Neural progenitor cell (in vitro differentiated cells): ENCODE results near the gene FSCN2. TPM values are rescaled to one million over a fixed set of nuclear protein-coding genes. Genes with fewer than 3 reads are reported as not detected.

Experiments
- DNase-seq: peaks from one replicate; pipeline ENCODE4 v3.0.0-alpha.2; 2016; ENCODE audit warnings: low spot score
- H2AFZ ChIP-seq: fragments of 200-600 bp; sonication (generic); replicated peaks from 2 replicates; pipeline ENCODE4 v1.6.1; 2016; ENCODE audit warnings: antibody characterized with exemption
- H3F3A ChIP-seq: fragments of 200-600 bp; sonication (generic); 2 replicates; pipeline ENCODE4 v1.6.1; 2016; ENCODE audit warnings: antibody characterized with exemption, low read depth
- H3K27ac ChIP-seq: fragments of 200-600 bp; sonication (generic); 2 replicates; pipeline ENCODE4 v1.5.1; 2016; ENCODE audit warnings: mild to moderate bottlenecking
- H3K27me3 ChIP-seq: fragments of 200-600 bp; sonication (generic); 2 replicates; pipeline ENCODE4 v1.6.1; 2016; ENCODE audit warnings: mild to moderate bottlenecking, moderate library complexity
- H3K36me3 ChIP-seq: fragments of 200-600 bp; sonication (generic); 2 replicates; pipeline ENCODE4 v1.5.1; 2016
- H3K4me1 ChIP-seq: fragments of 200-600 bp; sonication (generic); 2 replicates; pipeline ENCODE4 v1.6.1; 2016; ENCODE audit warnings: mixed run types
- H3K4me2 ChIP-seq: fragments of 200-600 bp; sonication (generic); 2 replicates; pipeline ENCODE4 v1.6.1; 2016
- H3K4me3 ChIP-seq: fragments of 200-600 bp; sonication (generic); 2 replicates; pipeline ENCODE4 v1.5.1; 2016
- H3K79me2 ChIP-seq: fragments of 200-600 bp; sonication (generic); 2 replicates; pipeline ENCODE4 v1.6.1; 2016; ENCODE audit warnings: low read depth
- H3K9ac ChIP-seq: fragments of 200-600 bp; sonication (generic); 2 replicates; pipeline ENCODE4 v1.6.1; 2016
- H3K9me3 ChIP-seq: fragments of 200-600 bp; sonication (generic); 2 replicates; pipeline ENCODE4 v1.5.1; 2016; ENCODE audit warnings: low read depth
- H4K20me1 ChIP-seq: fragments of 200-600 bp; sonication (generic); 2 replicates; pipeline ENCODE4 v1.6.1; 2016; ENCODE audit warnings: low read depth
- H3K27ac Mint-ChIP-seq: 3 replicates; pipeline ENCODE4 v1.8.0; 2021; ENCODE audit warnings: mixed read lengths
- H3K27me3 Mint-ChIP-seq: 2 replicates; pipeline ENCODE4 v1.8.0; 2022; ENCODE audit warnings: low read depth, mild to moderate bottlenecking, inconsistent platforms, moderate library complexity, mixed read lengths; ENCODE audit not compliant: insufficient read depth
- H3K36me3 Mint-ChIP-seq: 3 replicates; pipeline ENCODE4 v1.8.0; 2021; ENCODE audit warnings: mixed read lengths
- H3K4me1 Mint-ChIP-seq: 3 replicates; pipeline ENCODE4 v1.8.0; 2021; ENCODE audit warnings: mixed read lengths
- H3K4me3 Mint-ChIP-seq: 3 replicates; pipeline ENCODE4 v1.8.0; 2021; ENCODE audit warnings: mild to moderate bottlenecking, moderate library complexity, mixed read lengths
- H3K9me3 Mint-ChIP-seq: 3 replicates; pipeline ENCODE4 v1.8.0; 2020; ENCODE audit warnings: mixed read lengths
- EZH2 ChIP-seq: fragments of 200-600 bp; sonication (generic); IDR thresholded peaks from 2 replicates; pipeline ENCODE4 v1.6.1; 2017; ENCODE audit warnings: antibody characterized with exemption, mild to moderate bottlenecking, moderate library complexity
- EZH2phosphoT487 ChIP-seq: fragments of 200-600 bp; sonication (generic); IDR thresholded peaks from 2 replicates; pipeline ENCODE4 v1.6.1; 2017; ENCODE audit warnings: antibody characterized with exemption
- total RNA-seq: library from RNA; depleted of rRNA; stranded (reverse); fragments of >200 nt; gene quantifications from 2 replicates; pipeline ENCODE4 v1.2.3, GENCODE V29; 2015; ENCODE audit warnings: low replicate concordance
- TF ChIP-seq, protein P1 (sequence below): fragments of 200-600 bp; sonication (generic); IDR thresholded peaks from 2 replicates; pipeline ENCODE4 v1.5.1; 2017; ENCODE audit warnings: antibody characterized with exemption, mild to moderate bottlenecking

The FSCN2 gene
- total RNA-seq, 1 donor from 2014 or later = not detected

DNA sequence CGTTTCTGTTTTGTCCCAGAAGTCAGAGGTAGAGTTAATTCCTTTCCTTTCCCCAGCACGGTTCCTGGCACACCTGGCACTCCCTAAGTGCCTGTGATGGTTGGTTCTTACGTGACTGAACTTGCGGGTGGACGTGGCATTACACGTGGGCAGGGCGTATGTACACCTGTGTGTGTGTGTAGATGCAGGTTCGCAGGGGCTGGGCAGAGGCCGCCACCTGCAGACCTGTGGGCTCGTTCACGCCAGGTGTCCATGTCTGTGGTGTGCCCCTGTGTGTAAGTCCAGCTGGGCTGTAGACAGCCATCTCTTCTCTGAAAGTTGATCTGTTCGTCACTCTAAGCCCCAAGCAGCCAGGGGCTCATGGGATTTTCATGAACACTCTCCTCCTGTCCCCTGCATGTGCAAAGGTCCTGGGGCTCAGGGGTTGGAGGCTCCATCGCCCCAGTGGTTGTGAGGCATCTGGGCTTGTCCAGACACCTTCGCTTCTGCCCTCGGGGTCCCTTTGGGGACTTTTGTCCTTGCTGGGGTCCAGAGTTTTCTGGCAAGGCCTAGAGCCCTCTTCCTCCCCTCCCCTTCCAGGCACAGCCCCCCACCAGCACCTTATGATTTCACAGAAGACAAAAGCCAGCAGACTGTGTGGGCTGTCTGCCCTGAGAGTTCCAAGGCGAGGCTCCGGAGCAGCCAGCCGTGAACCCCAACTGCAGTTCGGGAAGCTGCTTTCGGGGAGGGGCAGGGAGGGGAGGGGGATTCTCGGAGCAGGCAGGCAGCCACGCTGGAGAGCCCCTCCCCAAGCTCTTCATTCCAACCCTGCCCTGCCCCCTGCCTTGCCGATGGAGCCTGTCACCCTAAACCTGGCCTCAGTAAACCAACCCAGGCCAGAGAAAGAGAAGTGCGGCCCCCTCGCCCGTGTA, 5.4 kb upstream of the FSCN2 start:
- Mint-ChIP-seq H3K36me3 (no peaks in the 10 kb centered on the region), H3K4me1 (peaks cover 28% of the 10 kb centered on the region), H3K27ac (no peak overlapping the region), H3K27me3 (peaks cover 15% of the 10 kb centered on the region), H3K9me3 (no peaks in the 10 kb centered on the region), H3K4me3 (peak overlapping the region; percentile 43)
- Histone ChIP-seq H3K4me2 (peak overlapping the region; percentile 66), H3K4me3 (no peak overlapping the region), H3K36me3 (no peaks in the 10 kb centered on the region), H4K20me1 (peaks cover 31% of the 10 kb centered on the region), H3K27ac (no peak overlapping the region), H3K9me3 (no peaks in the 10 kb centered on the region), H3K4me1 (peaks cover 32% of the 10 kb centered on the region), H3F3A (peaks cover 21% of the 10 kb centered on the region), H2AFZ (no peak overlapping the region), H3K9ac (no peak overlapping the region), H3K79me2 (no peaks in the 10 kb centered on the region), H3K27me3 (peaks cover 57% of the 10 kb centered on the region)
- TF ChIP-seq, protein P1, sequence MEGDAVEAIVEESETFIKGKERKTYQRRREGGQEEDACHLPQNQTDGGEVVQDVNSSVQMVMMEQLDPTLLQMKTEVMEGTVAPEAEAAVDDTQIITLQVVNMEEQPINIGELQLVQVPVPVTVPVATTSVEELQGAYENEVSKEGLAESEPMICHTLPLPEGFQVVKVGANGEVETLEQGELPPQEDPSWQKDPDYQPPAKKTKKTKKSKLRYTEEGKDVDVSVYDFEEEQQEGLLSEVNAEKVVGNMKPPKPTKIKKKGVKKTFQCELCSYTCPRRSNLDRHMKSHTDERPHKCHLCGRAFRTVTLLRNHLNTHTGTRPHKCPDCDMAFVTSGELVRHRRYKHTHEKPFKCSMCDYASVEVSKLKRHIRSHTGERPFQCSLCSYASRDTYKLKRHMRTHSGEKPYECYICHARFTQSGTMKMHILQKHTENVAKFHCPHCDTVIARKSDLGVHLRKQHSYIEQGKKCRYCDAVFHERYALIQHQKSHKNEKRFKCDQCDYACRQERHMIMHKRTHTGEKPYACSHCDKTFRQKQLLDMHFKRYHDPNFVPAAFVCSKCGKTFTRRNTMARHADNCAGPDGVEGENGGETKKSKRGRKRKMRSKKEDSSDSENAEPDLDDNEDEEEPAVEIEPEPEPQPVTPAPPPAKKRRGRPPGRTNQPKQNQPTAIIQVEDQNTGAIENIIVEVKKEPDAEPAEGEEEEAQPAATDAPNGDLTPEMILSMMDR = peak; percentile 54
- TF ChIP-seq EZH2phosphoT487 (no peak), EZH2 (no peak)
- DNase-seq = peak; percentile 86

DNA sequence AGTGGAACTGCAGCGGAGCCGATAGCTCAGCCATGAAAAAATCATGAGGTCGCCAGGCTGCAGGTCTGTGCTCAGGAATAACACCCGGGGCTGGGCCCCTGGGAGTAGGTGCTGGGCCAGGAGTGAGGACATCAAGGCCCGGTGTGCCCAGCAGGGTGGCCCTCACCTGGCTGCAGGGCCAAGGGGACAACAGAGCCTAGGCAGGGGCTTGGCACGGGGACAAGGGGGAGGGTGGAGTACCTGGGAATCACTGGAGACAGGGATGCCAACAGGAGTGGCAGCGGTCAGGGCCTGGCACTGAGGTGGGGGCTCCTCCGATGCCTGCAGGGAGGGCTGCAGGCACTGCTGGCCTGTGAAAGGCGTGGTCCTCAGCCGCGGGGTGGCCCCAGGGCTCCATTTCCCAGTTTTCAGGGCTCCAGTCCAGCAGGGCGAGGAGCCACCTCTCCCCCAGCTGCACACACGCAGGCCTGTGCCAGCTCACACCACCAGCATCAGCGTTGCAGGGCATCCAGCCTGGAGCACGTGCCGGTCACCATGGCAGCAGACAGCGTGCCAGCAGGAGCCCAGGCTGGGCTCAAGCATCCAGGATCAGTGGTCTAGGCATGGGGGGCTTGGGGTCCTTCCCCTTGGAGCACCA, 4.7 kb upstream of the FSCN2 start:
- Histone ChIP-seq H3K9me3 (no peaks in the 10 kb centered on the region), H3K36me3 (no peaks in the 10 kb centered on the region), H3K9ac (no peak overlapping the region), H3K4me1 (peaks cover 25% of the 10 kb centered on the region), H3F3A (peaks cover 14% of the 10 kb centered on the region), H3K4me2 (peak overlapping the region; percentile 66), H2AFZ (no peak overlapping the region), H3K27ac (no peak overlapping the region), H3K79me2 (no peaks in the 10 kb centered on the region), H3K4me3 (no peak overlapping the region), H4K20me1 (peaks cover 23% of the 10 kb centered on the region), H3K27me3 (peaks cover 49% of the 10 kb centered on the region)
- no peak overlapping the region for H3K4me3 Mint-ChIP-seq
- H3K9me3 Mint-ChIP-seq = no peaks in the 10 kb centered on the region
- H3K27ac Mint-ChIP-seq = peak overlapping the region; percentile 69
- H3K4me1 Mint-ChIP-seq = peaks cover 21% of the 10 kb centered on the region
- no peaks in the 10 kb centered on the region for H3K36me3 Mint-ChIP-seq
- peaks cover 15% of the 10 kb centered on the region for H3K27me3 Mint-ChIP-seq
- no peak for DNase-seq
- TF ChIP-seq EZH2phosphoT487 = no peak
- TF ChIP-seq, protein P1 = no peak
- no peak for TF ChIP-seq EZH2

DNA sequence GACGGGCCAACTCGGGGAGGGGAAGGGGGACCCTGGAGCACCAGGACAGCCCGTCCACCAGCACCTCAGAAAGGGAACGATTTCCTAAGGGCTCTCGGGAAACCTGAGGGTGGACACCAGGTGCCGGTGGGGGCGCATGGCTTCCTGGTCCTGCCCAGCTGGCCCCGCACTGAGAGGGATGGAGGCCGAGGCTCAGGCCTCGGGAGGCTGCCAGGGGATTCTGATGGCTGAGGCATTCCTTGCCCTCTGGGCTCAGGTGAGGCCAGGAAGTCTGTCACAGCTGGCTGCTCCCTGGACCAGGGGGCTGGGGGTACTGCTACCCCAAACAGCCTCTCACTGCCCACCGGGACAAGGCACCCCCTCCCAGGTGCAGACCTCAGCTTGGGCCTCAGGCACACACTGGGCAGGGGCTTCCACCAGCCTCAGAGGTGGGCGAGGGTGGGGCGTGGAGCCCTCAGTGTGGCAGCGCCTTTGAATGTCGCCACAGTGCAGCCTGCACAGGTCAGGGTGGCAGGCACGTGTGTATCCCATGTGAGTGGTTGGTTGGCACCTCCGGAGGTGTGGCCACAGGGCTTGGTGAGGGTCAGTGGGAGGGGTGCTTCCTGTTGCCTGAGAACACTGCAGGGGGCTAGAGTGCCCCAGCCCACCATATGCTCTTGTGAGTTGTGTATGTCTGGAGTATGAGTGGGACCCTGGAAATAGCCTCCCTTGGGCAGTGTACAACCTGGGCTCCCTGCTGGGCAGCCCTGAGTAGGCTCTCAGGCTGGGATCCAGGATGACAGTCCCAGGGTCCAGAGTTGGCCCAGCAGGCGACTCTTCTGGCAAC, 3.9 kb upstream of the FSCN2 start:
- Histone ChIP-seq H3K4me2 (no peak overlapping the region), H3K27ac (no peak overlapping the region), H3K27me3 (peaks cover 42% of the 10 kb centered on the region), H3K4me1 (peaks cover 18% of the 10 kb centered on the region), H4K20me1 (peaks cover 16% of the 10 kb centered on the region), H2AFZ (no peak overlapping the region), H3K9me3 (no peaks in the 10 kb centered on the region), H3K36me3 (no peaks in the 10 kb centered on the region), H3K4me3 (no peak overlapping the region), H3F3A (peaks cover 7% of the 10 kb centered on the region), H3K9ac (no peak overlapping the region), H3K79me2 (no peaks in the 10 kb centered on the region)
- no peak overlapping the region for H3K4me3 Mint-ChIP-seq
- H3K9me3 Mint-ChIP-seq = no peaks in the 10 kb centered on the region
- DNase-seq = no peak
- H3K27ac Mint-ChIP-seq = no peak overlapping the region
- peaks cover 19% of the 10 kb centered on the region for H3K4me1 Mint-ChIP-seq
- no peak for TF ChIP-seq EZH2
- no peak for TF ChIP-seq EZH2phosphoT487
- TF ChIP-seq, protein P1 = no peak
- peaks cover 15% of the 10 kb centered on the region for H3K27me3 Mint-ChIP-seq
- no peaks in the 10 kb centered on the region for H3K36me3 Mint-ChIP-seq
